ENCODE measurements around the gene NPM1. TPM values are rescaled to one million over a fixed set of nuclear protein-coding genes. Genes with fewer than 3 reads are reported as not detected.
"Not testable (repeated sequence)": the region's sequence is repeated elsewhere in the genome, so short reads cannot be mapped to it uniquely, and the experiment has no call there.

Gene NPM1
- total RNA-seq, 1 experiment from 2014 or later = 3,487 TPM

DNA sequence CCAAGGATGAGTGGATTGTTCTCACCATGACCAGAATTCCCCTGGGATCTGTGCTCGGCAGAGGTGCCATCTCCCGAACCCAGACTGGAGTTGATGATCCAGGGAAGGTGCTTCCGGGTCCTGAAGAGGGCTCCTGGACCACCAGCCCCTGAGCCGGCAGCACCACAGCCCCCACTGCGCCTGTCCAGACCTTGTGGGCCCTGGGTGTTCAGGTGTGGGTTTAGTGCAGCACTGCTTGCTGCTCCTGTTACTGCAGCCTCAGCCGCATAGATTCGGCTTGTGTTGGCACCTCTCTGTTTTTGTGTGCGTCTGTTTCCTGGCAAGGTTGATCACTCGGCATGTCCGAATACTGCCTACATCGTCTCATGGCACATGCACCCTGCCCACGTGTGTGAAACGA is 16.3 kb upstream of the NPM1 start:
- DNase-seq (ENCODE audit: low read depth, low spot score) = no peak
- in situ Hi-C loops (cut with HindIII; ENCODE audit: low pct_unique_long_range_greater_than_20kb, low sequenced_read_pairs) = no loop called here

DNA sequence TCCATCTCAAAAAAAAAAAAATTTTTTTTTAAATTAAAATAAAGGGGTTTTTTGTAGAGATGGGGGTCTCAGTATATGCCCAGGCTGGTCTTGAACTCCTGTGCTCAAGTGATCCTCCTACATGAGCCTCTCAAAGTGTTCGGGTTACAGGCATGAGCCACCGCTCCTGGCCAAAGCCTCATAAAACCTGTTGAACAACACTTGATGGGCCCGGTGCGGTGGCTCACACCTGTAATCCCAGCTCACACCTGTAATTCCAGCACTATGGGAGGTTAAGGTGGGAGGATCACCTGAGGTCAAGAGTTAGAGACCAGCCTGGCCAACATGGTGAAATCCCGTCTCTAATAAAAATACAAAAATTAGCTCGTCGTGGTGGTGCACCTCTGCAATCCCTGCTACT is 7.7 kb upstream of the NPM1 start:
- no peak for DNase-seq (ENCODE audit: low read depth, low spot score)
- in situ Hi-C loops (cut with HindIII; ENCODE audit: low pct_unique_long_range_greater_than_20kb, low sequenced_read_pairs) = no loop called here

DNA sequence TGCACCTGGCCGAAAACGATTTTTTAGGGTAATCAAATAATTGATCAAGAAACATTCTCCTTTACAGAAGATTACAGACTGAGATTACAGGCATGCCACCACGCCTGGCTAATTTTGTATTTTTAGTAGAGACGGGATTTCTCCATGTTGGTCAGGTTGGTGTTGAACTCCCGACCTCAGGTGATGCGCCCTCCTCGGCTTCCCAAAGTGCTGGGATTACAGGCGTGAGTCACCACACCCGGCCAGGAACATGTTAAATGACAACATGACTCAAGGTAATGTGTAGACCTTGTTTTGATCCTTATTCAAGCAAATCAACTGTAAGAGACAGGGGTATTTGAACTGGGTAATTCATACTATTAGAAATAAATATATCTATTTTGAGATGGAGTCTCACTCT is 3.2 kb upstream of the NPM1 start:
- not testable (repeated sequence) for DNase-seq (ENCODE audit: low read depth, low spot score)

DNA sequence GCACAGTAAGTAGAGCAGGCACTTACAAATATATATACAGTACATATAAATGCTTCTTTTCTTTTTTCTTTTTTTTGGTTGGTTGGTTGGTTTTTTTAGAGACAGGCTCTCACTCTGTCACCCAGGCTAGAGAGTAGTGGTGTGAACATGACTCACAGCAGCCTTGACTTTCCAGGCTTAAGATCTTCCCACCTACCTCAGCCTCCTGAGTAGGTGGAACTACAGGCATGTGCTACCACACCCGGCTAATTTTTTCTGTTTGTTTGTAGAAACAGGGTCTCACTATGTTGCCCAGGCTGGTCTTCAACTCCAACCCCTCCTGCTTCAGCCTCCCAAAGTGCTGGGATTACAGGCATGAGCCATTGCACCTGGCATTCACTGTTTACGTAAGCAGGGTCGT is 2.6 kb upstream of the NPM1 start:
- DNase-seq (ENCODE audit: low read depth, low spot score); in situ Hi-C loops (cut with HindIII; ENCODE audit: low pct_unique_long_range_greater_than_20kb, low sequenced_read_pairs): not testable (repeated sequence)

More for the DNA sequence above, 3.2 kb upstream of the NPM1 start:
- in situ Hi-C loops (cut with HindIII; ENCODE audit: low pct_unique_long_range_greater_than_20kb, low sequenced_read_pairs) = not testable (repeated sequence)

DNA sequence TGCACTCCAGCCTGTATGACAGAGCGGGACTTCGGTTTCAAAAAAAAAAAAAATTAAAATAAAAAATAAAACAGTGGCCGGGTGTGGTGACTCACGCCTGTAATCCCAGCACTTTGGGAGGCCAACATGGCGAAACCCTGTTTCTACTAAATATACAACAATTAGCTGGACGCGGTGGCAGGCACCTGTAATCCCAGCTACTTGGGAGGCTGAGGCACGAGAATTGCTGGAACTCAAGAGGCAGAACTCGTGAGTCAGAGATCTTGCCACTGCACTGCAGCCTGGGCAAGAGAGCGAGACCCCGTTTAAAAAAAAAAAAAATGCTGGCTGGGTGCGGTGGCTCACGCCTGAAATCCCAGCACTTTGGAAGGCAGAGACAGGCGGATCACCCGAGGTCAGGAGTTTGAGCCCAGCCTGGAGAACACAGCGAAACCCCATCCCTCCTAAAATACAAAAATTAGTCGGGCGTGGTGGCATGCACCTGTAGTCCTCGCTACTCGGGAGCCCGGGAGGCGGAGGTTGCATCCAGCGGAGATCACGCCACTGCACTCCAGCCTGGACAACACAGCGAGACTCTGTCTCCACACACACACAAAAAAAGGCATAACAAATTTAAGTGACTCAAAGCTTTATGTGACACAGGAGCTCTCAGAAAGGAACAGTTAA is 1.5 kb upstream of the NPM1 start:
- in situ Hi-C loops (cut with HindIII; ENCODE audit: low pct_unique_long_range_greater_than_20kb, low sequenced_read_pairs) = no loop called here
- no peak for DNase-seq (ENCODE audit: low read depth, low spot score)

DNA sequence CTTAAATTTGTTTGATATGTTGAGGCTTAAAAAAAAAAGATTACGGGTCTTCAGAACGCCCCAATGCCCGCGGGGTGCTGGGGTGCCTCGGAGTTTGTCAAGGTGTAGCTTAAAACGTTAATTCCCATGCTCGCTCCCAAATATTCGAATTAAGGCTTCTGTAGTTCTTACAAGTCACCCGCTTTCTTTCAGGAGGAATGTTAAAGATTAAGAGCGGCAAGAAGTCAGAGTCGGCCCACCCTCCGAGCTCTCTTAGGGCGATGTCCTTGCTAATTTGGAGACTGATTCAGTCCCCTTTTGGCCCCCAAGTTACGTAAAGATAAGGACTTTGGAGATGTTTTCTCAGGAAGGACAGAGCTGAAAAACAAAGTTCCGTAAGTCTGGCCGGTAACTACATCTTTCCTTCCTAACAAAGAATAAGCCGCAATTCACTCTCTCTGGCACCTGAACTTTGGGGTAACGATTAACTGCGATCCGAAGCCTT is 746 bp upstream of the NPM1 start:
- in situ Hi-C loops (cut with HindIII; ENCODE audit: low pct_unique_long_range_greater_than_20kb, low sequenced_read_pairs) = no loop called here
- DNase-seq (ENCODE audit: low read depth, low spot score) = no peak

DNA sequence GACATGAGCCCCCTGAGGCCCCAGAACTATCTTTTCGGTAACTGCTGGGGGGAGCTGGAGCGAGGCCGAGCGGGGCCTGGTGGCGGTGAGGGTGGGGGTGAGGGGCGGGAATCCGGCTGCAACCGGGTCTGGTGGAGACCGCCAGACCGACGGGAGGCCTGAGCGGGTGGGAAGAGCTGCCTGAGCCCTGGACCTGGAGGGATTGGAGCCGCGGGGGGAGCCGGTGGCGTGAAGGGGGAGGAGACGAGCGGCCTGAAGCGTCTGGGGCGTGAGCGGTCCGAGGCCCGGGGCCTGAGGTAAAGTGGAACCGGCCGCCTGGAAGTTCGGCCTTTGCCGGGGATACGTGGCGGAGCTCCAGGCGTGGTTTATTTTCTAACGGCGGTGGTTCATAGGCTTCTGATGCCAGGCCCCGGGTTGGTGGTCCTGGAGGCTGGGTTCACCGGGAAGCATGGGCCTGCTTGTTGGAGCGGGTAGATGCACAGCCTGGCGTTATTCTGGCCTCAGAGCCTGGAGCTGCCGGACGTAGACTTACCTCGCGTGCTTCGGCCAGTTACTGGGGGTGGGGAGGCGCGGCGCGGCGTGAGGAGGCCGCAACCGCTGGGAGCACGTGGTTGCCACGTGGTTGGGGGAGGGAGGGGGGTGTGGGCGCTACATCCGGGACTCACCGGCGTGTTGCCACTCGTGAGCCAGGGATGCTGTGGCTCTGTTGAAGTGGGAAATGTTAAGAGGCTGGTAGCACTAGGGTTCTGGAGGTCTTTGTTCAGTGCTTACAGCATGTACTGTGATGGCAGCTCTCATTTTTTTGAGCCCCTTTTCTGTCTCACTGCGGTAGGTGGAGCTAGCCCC is 544 bp downstream of the NPM1 start:
- peak; percentile 88 for DNase-seq (ENCODE audit: low read depth, low spot score)
- in situ Hi-C loops (cut with HindIII; ENCODE audit: low pct_unique_long_range_greater_than_20kb, low sequenced_read_pairs) = no loop called here

DNA sequence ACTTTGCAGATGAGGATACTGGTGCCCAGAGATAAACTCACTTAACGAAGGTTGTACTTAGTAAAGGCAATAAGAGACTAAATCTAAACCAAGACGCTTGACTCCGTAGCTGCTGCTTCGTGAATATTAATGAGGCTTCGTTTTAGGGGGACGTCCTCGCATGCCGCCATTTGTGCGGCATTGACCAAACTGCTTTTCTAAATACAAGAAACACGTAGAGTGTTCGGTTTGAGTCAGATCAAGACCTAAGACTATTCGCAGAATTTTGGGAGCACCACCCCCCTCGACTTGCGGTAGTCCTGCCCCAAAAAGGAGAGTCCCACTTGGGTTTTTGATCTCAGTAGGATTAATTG is 1.1 kb downstream of the NPM1 start:
- DNase-seq (ENCODE audit: low read depth, low spot score) = no peak
- in situ Hi-C loops (cut with HindIII; ENCODE audit: low pct_unique_long_range_greater_than_20kb, low sequenced_read_pairs) = no loop called here

DNA sequence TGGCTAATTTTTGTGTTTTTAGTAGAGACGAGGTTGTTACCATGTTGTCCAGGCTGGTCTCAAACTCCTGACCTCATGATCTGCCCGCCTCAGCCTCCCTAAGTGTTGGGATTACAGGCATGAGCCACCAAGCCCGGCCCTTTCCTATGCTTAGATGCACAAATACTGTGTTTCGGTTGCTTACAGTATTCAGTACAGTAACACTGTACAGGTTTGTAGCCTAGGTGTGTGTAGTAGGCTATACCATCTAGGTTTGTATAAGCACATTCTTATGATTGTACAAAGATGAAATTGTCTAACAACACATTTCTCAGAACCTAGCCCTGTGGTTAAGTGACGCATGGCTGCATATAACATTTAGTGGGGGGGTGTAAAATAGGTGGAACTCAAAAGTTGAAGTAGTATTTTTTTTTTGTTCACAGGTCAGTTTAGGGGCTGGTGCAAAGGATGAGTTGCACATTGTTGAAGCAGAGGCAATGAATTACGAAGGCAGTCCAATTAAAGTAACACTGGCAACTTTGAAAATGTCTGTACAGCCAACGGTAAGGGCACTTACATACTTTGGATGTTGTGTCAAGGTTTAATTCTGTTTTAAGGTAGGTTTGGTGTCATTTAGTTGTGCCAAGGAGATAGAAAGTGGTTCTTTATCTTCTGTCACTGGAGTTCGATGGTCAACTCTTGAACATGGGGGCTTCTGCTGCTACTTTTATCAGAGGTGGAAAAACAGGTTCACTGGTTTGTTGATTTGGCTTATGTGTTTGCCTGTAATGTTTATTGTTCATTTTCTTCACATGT is 3.4 kb downstream of the NPM1 start:
- in situ Hi-C loops (cut with HindIII; ENCODE audit: low pct_unique_long_range_greater_than_20kb, low sequenced_read_pairs) = no loop called here
- DNase-seq (ENCODE audit: low read depth, low spot score) = no peak

DNA sequence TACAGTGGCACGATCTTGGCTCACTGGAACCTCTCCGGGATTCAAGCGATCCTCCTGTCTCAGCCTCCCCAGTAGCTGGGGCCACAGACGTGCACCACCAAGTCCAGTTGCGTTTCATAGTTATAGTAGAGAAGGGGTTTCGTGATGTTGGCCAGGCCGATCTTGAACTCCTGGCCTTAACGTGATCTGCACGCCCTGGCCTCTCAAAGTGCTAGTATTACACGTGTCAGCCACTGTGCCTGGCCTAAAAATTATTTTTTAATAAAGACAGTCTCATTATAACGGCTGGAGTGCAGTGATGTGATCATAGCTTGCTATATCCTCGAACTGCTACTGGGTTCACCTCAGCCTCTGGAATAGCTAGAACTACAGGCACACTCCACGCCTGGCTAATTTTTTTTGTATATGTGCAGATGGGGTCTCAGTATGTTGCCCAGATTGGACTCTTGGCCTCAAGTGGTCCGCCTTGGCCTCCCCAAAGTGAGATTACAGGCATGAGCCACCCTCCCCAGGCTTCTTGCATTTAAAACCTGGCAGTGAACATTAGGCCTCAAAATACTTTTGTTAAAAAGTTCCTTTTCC is 4.4 kb downstream of the NPM1 start:
- DNase-seq (ENCODE audit: low read depth, low spot score) = no peak
- in situ Hi-C loops (cut with HindIII; ENCODE audit: low pct_unique_long_range_greater_than_20kb, low sequenced_read_pairs) = no loop called here

DNA sequence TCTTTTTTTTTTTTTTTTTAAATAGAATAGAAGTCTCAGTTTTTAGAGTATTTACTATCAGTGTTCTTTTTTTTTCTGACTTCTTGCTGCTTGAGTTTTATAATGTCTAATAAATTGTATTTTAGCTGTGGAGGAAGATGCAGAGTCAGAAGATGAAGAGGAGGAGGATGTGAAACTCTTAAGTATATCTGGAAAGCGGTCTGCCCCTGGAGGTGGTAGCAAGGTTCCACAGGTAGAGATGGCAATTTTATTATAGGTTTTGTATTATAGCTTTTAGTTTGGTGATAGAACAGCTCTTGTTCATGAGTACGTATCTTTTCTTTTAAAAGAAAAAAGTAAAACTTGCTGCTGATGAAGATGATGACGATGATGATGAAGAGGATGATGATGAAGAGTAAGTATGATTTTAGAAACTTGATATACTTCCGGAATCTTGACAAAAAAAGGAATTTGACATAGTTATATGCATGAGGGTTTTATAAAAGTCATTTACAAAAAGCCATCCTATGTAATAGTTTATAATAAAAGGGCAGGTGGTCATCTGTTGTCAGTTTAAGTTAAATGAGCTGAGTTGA is 5.0 kb downstream of the NPM1 start:
- in situ Hi-C loops (cut with HindIII; ENCODE audit: low pct_unique_long_range_greater_than_20kb, low sequenced_read_pairs) = no loop called here
- DNase-seq (ENCODE audit: low read depth, low spot score) = no peak

DNA sequence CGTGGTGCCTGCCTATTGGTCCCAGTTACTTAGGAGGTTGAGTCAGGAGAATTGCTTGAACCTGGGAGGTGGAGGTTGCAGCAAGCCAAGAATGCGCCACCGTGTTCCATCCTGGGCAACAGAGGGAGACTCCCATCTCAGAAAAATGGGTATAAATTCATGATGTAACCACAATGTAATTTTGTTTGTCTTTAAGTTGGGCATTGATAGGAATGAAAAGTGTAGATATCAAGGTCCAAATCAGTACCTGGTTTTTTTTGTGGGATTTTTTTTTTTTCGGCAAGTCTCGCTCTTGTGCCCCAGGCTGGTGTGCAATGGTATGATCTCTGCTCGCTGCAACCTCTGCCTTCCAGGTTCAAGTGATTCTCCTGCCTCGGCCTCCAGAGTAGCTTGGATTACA is 7.4 kb downstream of the NPM1 start:
- DNase-seq (ENCODE audit: low read depth, low spot score) = no peak
- in situ Hi-C loops (cut with HindIII; ENCODE audit: low pct_unique_long_range_greater_than_20kb, low sequenced_read_pairs) = no loop called here

DNA sequence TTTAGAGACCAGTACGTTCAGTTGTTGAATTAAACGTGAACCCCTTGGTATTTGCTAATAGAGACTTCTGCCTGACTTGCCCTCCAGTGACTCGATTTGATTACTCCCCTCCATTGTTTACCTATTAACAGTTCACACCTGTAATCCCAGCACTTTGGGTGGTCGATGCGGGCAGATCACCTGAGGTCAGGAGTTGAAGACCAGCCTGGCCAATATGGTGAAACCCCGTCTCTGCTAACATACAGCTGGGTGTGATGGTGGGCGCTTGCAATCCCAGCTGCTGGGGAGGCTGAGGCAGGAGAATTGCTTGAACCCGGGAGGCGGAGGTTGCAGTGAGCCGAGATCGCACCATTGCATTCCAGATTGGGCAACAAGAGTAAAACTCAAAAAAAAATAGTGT is 8.9 kb downstream of the NPM1 start:
- in situ Hi-C loops (cut with HindIII; ENCODE audit: low pct_unique_long_range_greater_than_20kb, low sequenced_read_pairs); DNase-seq (ENCODE audit: low read depth, low spot score): not testable (repeated sequence)

DNA sequence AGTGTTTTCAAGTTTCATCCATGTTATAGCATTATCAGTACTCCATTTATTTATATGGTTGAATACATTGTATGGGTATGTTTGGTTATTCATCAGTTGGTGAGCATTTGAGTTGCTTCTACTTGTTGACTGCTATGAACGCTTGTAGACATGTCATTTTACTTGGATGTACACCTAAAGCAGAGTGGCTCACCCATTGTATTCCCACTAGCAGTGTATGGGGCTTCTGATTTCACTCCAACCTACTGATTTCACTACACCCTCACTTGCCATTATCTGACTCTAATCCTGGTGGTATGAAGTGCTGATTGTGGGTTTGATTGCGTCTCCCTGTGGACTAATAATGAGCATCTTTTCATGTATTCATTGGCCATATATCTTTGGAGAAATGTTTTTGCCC is 9.5 kb downstream of the NPM1 start:
- in situ Hi-C loops (cut with HindIII; ENCODE audit: low pct_unique_long_range_greater_than_20kb, low sequenced_read_pairs) = no loop called here

DNA sequence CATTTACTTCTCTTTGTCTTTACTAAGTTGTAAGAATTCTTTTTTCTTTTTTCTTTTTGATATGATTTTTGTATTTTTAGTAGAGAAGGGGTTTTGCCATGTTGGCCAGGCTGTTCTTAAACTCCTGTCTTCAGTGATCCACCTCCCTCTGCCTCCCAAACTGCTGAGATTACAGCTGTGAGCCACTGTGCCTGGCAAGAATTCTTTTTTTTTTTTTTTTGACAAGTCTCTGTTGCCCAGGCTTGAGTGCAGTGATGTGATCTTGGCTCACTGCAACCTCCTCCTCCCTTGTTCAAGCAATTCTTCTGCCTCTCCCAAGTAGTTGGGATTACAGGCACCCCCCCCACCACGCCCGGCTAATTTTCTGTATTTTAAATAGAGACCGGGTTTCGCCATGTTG is 9.9 kb downstream of the NPM1 start:
- no peak for DNase-seq (ENCODE audit: low read depth, low spot score)
- in situ Hi-C loops (cut with HindIII; ENCODE audit: low pct_unique_long_range_greater_than_20kb, low sequenced_read_pairs) = no loop called here

More for the DNA sequence above, 9.5 kb downstream of the NPM1 start:
- DNase-seq (ENCODE audit: low read depth, low spot score) = no peak

DNA sequence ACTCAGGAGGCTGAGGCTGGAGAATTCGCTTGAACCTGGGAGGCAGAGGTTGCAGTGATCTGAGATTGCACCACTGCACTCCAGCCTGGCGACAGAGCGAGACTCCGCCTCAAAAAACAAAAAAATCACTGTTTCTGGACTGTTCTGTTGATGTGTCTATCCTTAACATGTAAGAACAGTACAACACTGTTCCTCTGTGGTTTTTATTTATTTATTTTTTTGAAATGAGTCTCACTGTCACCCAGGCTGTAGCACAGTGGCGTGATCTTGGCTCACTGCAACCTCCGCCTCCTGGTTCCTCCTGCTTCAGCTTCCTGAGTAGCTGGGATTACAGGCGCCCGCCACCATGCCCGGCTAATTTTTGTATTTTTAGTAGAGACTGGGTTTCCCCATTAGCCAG is 11.0 kb downstream of the NPM1 start:
- in situ Hi-C loops (cut with HindIII; ENCODE audit: low pct_unique_long_range_greater_than_20kb, low sequenced_read_pairs) = not testable (repeated sequence)
- peak; percentile 75 for DNase-seq (ENCODE audit: low read depth, low spot score)

DNA sequence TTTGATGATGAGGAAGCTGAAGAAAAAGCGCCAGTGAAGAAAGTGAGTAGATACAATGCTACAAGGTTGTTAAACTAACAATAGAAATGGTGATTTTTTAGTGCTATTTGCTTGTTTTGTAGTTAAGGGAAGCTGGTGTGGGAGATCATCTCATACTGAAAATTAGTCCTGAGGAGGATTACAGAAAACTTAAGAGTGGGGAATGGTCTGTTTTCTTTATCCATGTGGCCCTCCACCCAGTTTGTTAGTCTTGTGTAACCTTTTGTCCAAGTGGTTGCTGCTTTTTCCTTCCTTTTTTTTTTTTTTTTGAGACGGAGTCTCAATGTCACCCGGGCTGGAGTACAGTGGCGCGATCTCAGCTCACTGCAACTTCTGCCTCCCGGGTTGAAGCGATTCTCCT is 12.5 kb downstream of the NPM1 start:
- DNase-seq (ENCODE audit: low read depth, low spot score) = no peak
- in situ Hi-C loops (cut with HindIII; ENCODE audit: low pct_unique_long_range_greater_than_20kb, low sequenced_read_pairs) = no loop called here
